AG08395 (cell line): ENCODE measurements around the gene KLHL41.

Experiments
- DNase-seq: peaks from one replicate; pipeline ENCODE4 v3.0.0; 2012; ENCODE audit warnings: mixed read lengths, low spot score

KLHL41 gene

DNA sequence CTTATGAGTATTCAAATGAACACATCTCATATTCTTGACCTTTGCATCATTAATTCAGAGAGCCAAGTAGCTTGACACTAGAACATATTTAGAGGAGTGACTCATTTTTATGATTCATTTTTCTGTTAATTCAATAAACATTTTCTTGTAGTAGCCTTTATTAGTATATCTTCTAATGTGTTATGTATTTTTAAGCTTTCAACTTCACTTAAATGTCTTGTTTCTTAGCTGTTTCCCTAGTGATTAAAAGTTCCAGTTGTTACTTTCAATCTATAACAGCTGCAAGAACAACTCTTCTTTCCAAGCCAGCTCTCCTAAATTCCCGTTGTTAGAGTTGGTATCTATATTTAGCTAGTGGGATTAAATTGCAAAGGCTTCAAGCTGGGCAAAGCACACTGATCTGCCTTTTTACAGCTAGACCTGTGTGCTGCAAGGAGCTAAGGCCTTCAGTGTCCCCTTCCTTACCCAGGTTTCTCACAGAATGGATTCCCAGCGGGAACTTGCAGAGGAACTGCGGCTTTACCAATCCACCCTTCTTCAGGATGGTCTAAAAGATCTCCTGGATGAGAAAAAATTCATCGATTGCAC lies at the start of gene KLHL41:
TSS of gene KLHL41 (plus strand) at position 405 of the 588 bp plus-strand sequence. CDS start at position 482, 77 bp downstream.
- DNase-seq, result peak; percentile 21

- DNase-seq, result no peak
These were observed 48.4 kb upstream of the KLHL41 start for GRCh38 chr2:169461143-169461542.

- peak; percentile 61 for DNase-seq
These were observed 46.4 kb upstream of the KLHL41 start for GRCh38 chr2:169462896-169463695.

DNA sequence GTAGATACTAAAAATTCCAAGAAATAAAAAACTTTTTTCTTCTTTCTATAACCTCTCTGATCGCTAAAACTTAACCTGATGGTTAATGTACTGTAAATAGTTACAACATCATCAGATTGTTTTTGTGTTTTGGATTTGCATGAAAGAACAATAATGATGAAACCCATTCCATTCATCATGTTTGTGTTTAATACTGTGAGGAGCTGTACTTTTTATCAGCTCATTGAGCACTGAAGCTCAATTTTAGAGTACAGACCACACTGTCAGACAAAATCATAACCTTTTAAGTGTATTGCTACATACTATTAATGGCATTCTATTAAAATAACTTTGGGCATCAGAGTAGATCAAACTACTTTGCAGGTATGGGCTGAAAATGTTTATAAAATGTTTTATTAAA lies 45.0 kb upstream of the KLHL41 start:
- no peak for DNase-seq

- no peak for DNase-seq
These were observed 44.6 kb upstream of the KLHL41 start for GRCh38 chr2:169464882-169465281.

DNA sequence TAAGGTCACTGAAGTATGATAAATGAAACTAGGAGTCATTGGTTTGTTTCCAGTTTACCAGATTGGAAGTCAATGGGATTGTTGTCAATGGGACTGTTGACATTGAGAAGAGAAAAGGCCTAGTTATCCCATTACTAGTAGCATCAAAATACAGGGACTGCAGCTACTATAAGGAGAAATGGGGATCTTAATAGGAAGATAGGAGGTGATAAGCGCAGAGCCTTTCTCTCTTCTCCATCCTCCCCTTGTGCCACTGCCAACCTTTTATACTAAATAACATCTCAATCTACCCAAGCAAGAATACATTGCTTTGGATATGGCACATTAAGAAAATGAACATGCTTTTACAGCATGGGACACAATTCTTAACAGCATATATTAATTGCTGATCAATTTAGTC lies 40.7 kb upstream of the KLHL41 start:
- DNase-seq, result no peak

- DNase-seq, result no peak
These were observed 39.4 kb upstream of the KLHL41 start for GRCh38 chr2:169469952-169470572.

DNA sequence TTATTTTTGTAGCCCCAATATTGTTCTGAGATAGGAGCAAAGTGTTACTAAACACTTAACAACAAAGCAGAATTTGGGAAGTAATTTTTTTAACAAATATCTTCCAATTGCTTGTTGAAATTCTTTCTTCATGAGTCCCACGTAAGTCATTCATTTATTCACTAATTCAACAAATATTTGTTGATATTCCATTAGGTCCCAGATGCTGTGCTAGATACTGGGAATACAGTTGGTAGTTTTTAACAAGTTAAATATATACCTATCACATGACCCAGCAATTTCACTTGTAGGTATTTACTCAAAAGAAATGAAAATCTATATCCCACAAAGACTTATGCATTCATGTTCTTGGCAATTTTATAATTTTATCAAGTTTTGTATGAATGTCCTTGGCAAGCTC lies 37.3 kb upstream of the KLHL41 start:
- DNase-seq, result no peak

DNA sequence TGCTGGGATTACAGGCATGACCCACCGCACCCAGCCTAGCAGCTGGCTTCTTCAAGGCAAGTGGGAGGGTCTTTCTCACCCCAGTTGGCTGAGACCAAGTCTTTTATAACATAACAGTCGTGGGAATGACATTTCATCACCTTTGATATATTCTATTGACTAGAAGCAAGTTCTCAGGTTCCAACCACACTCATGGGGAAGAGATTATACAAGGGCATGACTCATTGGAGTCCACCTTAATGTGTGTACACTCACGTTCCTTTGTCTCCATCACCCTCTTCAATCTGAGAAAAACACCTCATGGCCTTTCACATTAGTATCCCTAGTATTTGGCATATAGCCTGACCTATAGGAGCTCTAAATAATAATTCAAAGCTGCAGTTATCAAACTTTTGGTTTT lies 33.0 kb upstream of the KLHL41 start:
- no peak for DNase-seq

GRCh38 chr2:169478339-169478738 lies 31.2 kb upstream of the KLHL41 start:
- DNase-seq, result no peak

GRCh38 chr2:169478745-169479256 lies 30.7 kb upstream of the KLHL41 start:
- DNase-seq, result no peak

- DNase-seq, result peak; percentile 82
These were observed 30.0 kb upstream of the KLHL41 start, which contains the start of gene BBS5 for GRCh38 chr2:169479257-169480078. TSS of gene BBS5 (plus strand) at chr2:169479494. CDS start at chr2:169479554, 60 bp downstream.

DNA sequence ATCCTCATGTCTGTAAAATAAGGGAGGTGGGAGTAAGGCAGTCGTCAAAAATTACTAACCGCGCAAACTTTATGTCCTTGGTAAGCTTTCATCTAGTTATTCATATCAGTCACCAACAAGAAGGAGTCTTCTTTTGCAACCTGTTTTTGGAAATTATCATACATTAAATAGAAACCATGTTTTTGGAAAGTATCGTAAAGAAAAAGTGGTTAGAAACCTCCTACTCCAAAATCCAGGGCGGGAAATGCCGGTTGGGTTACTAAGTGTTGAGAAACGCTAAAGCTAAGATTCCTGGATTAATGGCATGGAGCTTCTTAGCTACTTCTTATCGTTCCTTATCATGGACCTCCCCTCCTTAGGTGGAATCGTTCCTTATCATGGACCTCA lies 29.4 kb upstream of the KLHL41 start:
- DNase-seq, result no peak

- DNase-seq, result no peak
These were observed 23.8 kb upstream of the KLHL41 start for GRCh38 chr2:169485650-169486138.

DNA sequence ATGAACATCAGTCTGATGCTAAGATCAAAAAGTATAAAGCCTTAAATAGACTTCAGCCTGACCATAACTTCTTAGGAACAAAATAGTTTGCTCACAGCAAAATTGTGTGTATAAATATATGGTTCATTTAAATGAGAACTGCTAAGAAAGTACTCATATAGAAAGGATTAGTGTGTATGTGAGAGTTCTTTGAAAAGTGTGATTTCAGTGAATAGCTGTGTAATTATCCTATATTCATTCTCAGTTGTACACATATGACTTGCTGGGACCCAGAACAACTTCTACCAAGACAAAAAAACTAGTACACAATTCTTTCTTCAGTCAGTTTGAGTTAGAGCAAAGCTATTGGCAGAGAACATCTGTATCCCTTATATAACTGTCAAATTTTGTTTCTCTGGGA lies 23.0 kb upstream of the KLHL41 start:
- DNase-seq, result no peak

- no peak for DNase-seq
These were observed 18.7 kb upstream of the KLHL41 start for GRCh38 chr2:169490834-169491233.

- DNase-seq, result no peak
These were observed 18.1 kb upstream of the KLHL41 start for GRCh38 chr2:169491378-169491777.

- no peak for DNase-seq
These were observed 16.1 kb upstream of the KLHL41 start for GRCh38 chr2:169493360-169493759.

- no peak for DNase-seq
These were observed 14.1 kb upstream of the KLHL41 start for GRCh38 chr2:169495310-169495928.

DNA sequence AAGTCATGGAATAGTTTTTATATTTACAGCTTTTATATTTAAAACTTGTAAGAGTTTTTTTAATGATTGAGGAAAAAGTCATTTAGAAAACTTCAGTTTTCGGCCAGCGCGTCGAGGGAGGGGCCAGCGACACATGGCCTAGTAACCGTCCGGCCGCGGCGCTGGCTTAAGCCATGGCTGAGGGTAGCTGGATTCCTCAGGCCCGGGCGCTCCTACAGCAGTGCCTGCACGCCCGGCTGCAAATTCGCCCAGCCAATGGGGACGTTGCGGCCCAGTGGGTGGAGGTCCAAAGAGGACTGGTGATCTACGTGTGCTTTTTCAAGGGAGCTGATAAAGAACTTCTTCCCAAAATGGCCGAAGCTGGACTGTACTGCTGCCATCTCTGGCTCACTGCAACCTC lies 4.9 kb upstream of the KLHL41 start:
- no peak for DNase-seq

DNA sequence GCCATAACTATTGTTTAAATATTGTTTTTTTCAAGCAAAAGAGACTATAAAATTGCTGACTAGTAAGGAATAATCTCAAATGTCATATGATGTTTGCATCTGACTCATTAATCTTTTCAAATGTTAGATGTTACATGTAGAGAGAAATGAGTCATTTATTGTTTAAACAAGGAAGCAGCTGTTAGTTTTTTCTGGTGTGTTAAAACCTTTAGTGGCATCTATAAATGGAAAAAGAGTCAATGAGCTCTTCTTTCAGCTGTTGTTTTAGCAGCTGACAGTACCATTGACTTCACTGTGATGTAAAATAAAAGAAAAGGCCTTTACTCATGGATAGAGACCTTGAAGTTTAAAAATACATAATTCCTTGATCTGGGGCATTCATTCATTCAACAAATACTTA lies 1.8 kb upstream of the KLHL41 start:
- DNase-seq, result peak; percentile 41
